ENCODE measurements around the gene PNLIP.

DNA sequence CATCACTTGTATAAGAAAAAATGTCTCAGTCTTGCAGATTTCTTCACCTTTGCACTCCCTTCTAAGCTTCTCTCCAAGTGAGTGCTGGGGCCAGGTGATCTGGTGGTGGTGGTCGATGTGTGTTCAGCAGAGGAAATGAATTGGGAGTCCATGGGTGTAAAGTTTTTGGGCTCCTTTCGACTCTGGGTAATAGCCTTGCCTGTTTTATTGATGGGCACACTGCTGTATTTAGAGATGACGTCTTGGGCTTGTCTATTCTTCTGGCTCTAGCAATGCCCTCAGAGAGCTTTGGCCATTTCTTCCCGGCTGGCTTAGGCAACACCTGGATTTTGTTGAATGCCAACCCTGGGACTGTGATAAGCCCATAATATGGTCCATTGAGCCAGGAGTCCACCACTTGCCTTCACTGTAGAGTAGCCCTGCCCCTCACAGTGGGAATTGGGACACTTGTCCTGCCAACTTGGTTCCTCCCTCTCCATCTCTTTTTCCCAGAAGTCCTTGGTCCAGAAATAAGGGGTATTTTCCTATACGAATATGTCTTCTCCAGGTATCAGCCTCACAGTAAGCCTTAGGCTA lies 11.7 kb downstream of the PNLIP start:
- TF ChIP-seq, protein P1, sequence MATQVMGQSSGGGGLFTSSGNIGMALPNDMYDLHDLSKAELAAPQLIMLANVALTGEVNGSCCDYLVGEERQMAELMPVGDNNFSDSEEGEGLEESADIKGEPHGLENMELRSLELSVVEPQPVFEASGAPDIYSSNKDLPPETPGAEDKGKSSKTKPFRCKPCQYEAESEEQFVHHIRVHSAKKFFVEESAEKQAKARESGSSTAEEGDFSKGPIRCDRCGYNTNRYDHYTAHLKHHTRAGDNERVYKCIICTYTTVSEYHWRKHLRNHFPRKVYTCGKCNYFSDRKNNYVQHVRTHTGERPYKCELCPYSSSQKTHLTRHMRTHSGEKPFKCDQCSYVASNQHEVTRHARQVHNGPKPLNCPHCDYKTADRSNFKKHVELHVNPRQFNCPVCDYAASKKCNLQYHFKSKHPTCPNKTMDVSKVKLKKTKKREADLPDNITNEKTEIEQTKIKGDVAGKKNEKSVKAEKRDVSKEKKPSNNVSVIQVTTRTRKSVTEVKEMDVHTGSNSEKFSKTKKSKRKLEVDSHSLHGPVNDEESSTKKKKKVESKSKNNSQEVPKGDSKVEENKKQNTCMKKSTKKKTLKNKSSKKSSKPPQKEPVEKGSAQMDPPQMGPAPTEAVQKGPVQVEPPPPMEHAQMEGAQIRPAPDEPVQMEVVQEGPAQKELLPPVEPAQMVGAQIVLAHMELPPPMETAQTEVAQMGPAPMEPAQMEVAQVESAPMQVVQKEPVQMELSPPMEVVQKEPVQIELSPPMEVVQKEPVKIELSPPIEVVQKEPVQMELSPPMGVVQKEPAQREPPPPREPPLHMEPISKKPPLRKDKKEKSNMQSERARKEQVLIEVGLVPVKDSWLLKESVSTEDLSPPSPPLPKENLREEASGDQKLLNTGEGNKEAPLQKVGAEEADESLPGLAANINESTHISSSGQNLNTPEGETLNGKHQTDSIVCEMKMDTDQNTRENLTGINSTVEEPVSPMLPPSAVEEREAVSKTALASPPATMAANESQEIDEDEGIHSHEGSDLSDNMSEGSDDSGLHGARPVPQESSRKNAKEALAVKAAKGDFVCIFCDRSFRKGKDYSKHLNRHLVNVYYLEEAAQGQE (IDR thresholded peaks at IDR 0.05; ENCODE audit: insufficient read depth in 1 of 2, low read depth in 2 of 2, low read length in 1 of 2) = no peak
- TF ChIP-seq, protein P2, sequence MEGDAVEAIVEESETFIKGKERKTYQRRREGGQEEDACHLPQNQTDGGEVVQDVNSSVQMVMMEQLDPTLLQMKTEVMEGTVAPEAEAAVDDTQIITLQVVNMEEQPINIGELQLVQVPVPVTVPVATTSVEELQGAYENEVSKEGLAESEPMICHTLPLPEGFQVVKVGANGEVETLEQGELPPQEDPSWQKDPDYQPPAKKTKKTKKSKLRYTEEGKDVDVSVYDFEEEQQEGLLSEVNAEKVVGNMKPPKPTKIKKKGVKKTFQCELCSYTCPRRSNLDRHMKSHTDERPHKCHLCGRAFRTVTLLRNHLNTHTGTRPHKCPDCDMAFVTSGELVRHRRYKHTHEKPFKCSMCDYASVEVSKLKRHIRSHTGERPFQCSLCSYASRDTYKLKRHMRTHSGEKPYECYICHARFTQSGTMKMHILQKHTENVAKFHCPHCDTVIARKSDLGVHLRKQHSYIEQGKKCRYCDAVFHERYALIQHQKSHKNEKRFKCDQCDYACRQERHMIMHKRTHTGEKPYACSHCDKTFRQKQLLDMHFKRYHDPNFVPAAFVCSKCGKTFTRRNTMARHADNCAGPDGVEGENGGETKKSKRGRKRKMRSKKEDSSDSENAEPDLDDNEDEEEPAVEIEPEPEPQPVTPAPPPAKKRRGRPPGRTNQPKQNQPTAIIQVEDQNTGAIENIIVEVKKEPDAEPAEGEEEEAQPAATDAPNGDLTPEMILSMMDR (IDR thresholded peaks at IDR 0.05) = no peak
